ENCODE results near the gene NAB2. TPM values are rescaled to one million over a fixed set of nuclear protein-coding genes. Genes with fewer than 3 reads are reported as not detected.

Gene NAB2
- total and polyA plus RNA-seq, 2 of the 8 experiments (the other 6 are each of a cell fraction or from before 2014, with no cell fraction given): 20.9 to 23.5 TPM

DNA sequence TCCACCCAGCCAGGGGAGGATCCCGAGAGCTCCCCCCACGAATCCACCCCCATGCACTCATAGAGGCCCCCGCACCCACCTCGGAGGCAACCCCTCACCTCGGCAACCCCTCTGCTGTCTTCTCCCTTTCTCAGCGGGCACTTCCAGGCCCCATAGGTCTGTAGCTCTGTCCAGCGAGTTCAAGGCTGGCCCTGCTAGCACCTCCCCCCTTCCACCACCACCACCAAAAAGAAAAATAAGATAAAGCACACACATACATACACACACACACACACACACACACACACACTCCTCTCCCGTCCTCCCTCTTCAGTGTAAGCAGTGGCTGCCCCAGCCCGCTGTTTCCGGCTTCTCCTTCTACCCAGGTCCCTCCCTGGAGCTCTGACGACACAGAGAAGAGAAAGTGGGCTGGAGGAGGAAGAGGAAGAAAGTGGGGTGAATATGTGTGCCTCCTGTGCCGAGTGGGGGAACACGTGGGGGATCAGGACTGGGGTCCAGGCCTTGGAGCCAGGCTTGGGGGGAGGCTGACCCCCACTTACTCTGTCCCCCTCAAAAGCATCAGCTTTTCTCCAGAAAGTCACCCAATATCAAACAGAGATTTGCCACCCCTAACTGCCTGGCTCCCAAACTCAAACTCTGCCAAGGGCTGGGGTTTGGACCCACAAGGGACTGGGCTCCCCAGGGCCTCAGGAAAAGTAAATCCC lies 22.3 kb downstream of the NAB2 start, which contains the start of gene STAT6:
TSS of gene STAT6 (minus strand) at position 332 of the 704 bp plus-strand sequence. CDS start 3,084 bp downstream, outside the sequence.
- Histone ChIP-seq H2BK5ac (ENCODE audit: low read depth, low read length) (peak within 1 kb of the TSS; percentile 92), H3K23ac (ENCODE audit: insufficient read length) (no peak within 1 kb of the TSS), H3K4me1 (replicated peaks in 1 of 4; ENCODE audit: control insufficient read depth in 3 of 4, insufficient read depth in 4 of 4, low read length in 3 of 4) (peaks cover 3 to 31% (median 15%) of the 10 kb centered on the region in 4 experiments), H3K9me3 (ENCODE audit: insufficient read depth in 2 of 2, low read depth in 1 of 2, low read length in 1 of 2) (no peaks in the 10 kb centered on the region), H2AK5ac (ENCODE audit: low read depth, low read length) (peak within 1 kb of the TSS; percentile 32), H3K27ac (ENCODE audit: low read depth, low read length) (peak within 1 kb of the TSS; percentile 87), H3K79me2 (ENCODE audit: control insufficient read depth in 1 of 2, insufficient read depth in 2 of 2, low read length in 2 of 2) (no peaks in the 10 kb centered on the region), H3K14ac (ENCODE audit: insufficient read length) (peak within 1 kb of the TSS; percentile 6), H2BK120ac (replicated peaks; ENCODE audit: low read depth, low read length) (peak within 1 kb of the TSS; percentile 94), H3K23me2 (ENCODE audit: low read depth, low read length) (peaks cover 15% of the 10 kb centered on the region), H3K4me3 (ENCODE audit: extremely low read depth in 1 of 4, insufficient read depth in 2 of 4, low read depth in 3 of 4, low read length in 4 of 4) (peak within 1 kb of the TSS; percentile 9 to 59 (median 50)), H2BK20ac (ENCODE audit: low read length) (0 out of 2 replicates have a peak within 1 kb of the TSS, but pooled peaks have one; percentile 6), H4K91ac (replicated peaks; ENCODE audit: insufficient read length, low read length) (peak within 1 kb of the TSS; percentile 95), H2AFZ (ENCODE audit: low read length) (peak within 1 kb of the TSS; percentile 20; the same call in 1 of the 2 replicates), H3K27me3 (replicated peaks in 1 of 4; ENCODE audit: control insufficient read depth in 3 of 4, extremely low read depth in 1 of 4, insufficient read depth in 3 of 4, low read length in 3 of 4) (no peaks in the 10 kb centered on the region), H3K18ac (ENCODE audit: extremely low read depth, low read length) (peak within 1 kb of the TSS; percentile 97), H2BK12ac (ENCODE audit: low read depth, low read length) (peak within 1 kb of the TSS; percentile 95), H2BK15ac (ENCODE audit: low read length) (peak within 1 kb of the TSS; percentile 73; the same call in 1 of the 2 replicates), H3K4ac (replicated peaks; ENCODE audit: insufficient read length, low read depth, low read length) (peak within 1 kb of the TSS; percentile 92), H3K56ac (replicated peaks; ENCODE audit: insufficient read length, low read depth, low read length) (peak within 1 kb of the TSS; percentile 51), H3K9ac (replicated peaks in 1 of 4; ENCODE audit: extremely low read depth in 1 of 4, low read depth in 3 of 4, low read length in 3 of 4) (peak within 1 kb of the TSS in 3 of 4 experiments; percentile 56 to 75 (median 57); a peak in 5 of 7 replicates), H3K4me2 (ENCODE audit: insufficient read depth in 1 of 2, low read depth in 2 of 2, low read length in 2 of 2) (peak within 1 kb of the TSS; percentile 81 to 96), H4K5ac (ENCODE audit: insufficient read length, low read depth, low read length) (peak within 1 kb of the TSS; percentile 94), H3K79me1 (ENCODE audit: low read depth, low read length) (no peaks in the 10 kb centered on the region), H3K36me3 (ENCODE audit: control insufficient read depth in 2 of 4, insufficient read depth in 4 of 4, low read length in 3 of 4) (no peaks in the 10 kb centered on the region; a peak in 1 of 8 replicates), H4K20me1 (replicated peaks in 1 of 2; ENCODE audit: control insufficient read depth in 1 of 2, insufficient read depth in 2 of 2, low read length in 2 of 2) (no peaks in the 10 kb centered on the region), H4K8ac (ENCODE audit: extremely low read depth, insufficient read depth, low read length) (peak within 1 kb of the TSS; percentile 88)
- ChIA-PET CTCF (ENCODE audit: partially characterized antibody) (interaction anchor here (0.6 to 15.7 kb wide), 46 partner anchors 9 to 475 kb away, joined by 3 to 325 read pairs (median 7); partner anchors contain the start of genes LRP1, MYO1A, NAB2 and NEMP1), POLR2A (ENCODE audit: partially characterized antibody) (interaction anchor here (0.7 to 13.0 kb wide), 35 partner anchors 8 to 959 kb away, joined by 3 to 352 read pairs (median 5); partner anchors contain the start of genes LRP1, MYL6B, MYO1A and NAB2)
- DNase-seq (ENCODE audit: low read depth in 1 of 2, low spot score in 2 of 2): no peak
- WGBS, 2 experiments (ENCODE audit: extremely low coverage in 1 of 2, insufficient coverage in 1 of 2, insufficient read length in 1 of 2, insufficient replicate concordance in 2 of 2, low coverage in 1 of 2, low lambda C conversion rate in 2 of 2, missing lambda C conversion rate in 1 of 2): 21% methylated on average over 7 of the region's 13 CpGs; no CpG with 5 or more reads in 1 of the 2 experiments
- no peak for FAIRE-seq
- TF ChIP-seq, protein P1, sequence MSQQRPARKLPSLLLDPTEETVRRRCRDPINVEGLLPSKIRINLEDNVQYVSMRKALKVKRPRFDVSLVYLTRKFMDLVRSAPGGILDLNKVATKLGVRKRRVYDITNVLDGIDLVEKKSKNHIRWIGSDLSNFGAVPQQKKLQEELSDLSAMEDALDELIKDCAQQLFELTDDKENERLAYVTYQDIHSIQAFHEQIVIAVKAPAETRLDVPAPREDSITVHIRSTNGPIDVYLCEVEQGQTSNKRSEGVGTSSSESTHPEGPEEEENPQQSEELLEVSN (IDR thresholded peaks at IDR 0.05): peak; percentile 17
- TF ChIP-seq, protein P2, sequence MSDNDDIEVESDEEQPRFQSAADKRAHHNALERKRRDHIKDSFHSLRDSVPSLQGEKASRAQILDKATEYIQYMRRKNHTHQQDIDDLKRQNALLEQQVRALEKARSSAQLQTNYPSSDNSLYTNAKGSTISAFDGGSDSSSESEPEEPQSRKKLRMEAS (IDR thresholded peaks at IDR 0.05): 0 out of 2 replicates have a peak, but pooled peaks have one; percentile 6
- TF ChIP-seq TBP (IDR thresholded peaks at IDR 0.05; ENCODE audit: low read depth, low read length): 0 out of 2 replicates have a peak, but pooled peaks have one; percentile 12
- TF ChIP-seq, protein P3, sequence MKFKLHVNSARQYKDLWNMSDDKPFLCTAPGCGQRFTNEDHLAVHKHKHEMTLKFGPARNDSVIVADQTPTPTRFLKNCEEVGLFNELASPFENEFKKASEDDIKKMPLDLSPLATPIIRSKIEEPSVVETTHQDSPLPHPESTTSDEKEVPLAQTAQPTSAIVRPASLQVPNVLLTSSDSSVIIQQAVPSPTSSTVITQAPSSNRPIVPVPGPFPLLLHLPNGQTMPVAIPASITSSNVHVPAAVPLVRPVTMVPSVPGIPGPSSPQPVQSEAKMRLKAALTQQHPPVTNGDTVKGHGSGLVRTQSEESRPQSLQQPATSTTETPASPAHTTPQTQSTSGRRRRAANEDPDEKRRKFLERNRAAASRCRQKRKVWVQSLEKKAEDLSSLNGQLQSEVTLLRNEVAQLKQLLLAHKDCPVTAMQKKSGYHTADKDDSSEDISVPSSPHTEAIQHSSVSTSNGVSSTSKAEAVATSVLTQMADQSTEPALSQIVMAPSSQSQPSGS (IDR thresholded peaks at IDR 0.05; ENCODE audit: low read length): 0 out of 2 replicates have a peak, but pooled peaks have one; percentile 1
